OCI-LY3 (cell line): ENCODE results near the gene KBTBD3.

ENCODE experiments used
- H2AFZ ChIP-seq: fragments of 200-600, 300-600 bp; shearing (Covaris generic); 2 replicates; pipeline ENCODE4 v1.6.0; 2014; ENCODE audit warnings: antibody characterized with exemption, low read depth, low read length
- H3K27ac ChIP-seq: fragments of 200-600, 300-600 bp; sonication (generic); 2 replicates; pipeline ENCODE4 v1.5.1; 2014; ENCODE audit warnings: mild to moderate bottlenecking, low read length, moderate library complexity, mixed read lengths
- H3K27me3 ChIP-seq: fragments of 200-600, 300-600 bp; sonication (generic); 2 replicates; pipeline ENCODE4 v1.6.1; 2014; ENCODE audit warnings: low read depth, low read length, mixed read lengths
- H3K36me3 ChIP-seq: fragments of 200-600, 300-600 bp; sonication (generic); replicated peaks from 2 replicates; pipeline ENCODE3; 2014; ENCODE audit warnings: low read depth, low read length, mixed read lengths
- H3K4me1 ChIP-seq: fragments of 300-600, 200-600 bp; sonication (generic); 2 replicates; pipeline ENCODE4 v1.6.1; 2014; ENCODE audit warnings: low read length, mixed read lengths
- H3K4me2 ChIP-seq: fragments of 200-600, 300-600 bp; sonication (generic); 2 replicates; pipeline ENCODE4 v1.6.1; 2014; ENCODE audit warnings: low read length, mixed read lengths
- H3K4me3 ChIP-seq: fragments of 300-600, 200-600 bp; sonication (generic); 2 replicates; pipeline ENCODE4 v1.5.1; 2014; ENCODE audit warnings: antibody characterized with exemption, mild to moderate bottlenecking, low read length, moderate library complexity
- H3K79me2 ChIP-seq: fragments of 300-600, 200-600 bp; shearing (Covaris generic); 2 replicates; pipeline ENCODE4 v1.6.1; 2014; ENCODE audit warnings: mild to moderate bottlenecking, low read length, mixed read lengths
- H3K9ac ChIP-seq: fragments of 300-600, 200-600 bp; shearing (Covaris generic); 2 replicates; pipeline ENCODE4 v1.6.0; 2014; ENCODE audit warnings: mild to moderate bottlenecking, low read length, moderate library complexity
- H3K9me3 ChIP-seq: fragments of 200-600, 300-600 bp; shearing (Covaris generic); 2 replicates; pipeline ENCODE4 v1.6.1; 2014; ENCODE audit warnings: low read length, mixed read lengths; ENCODE audit not compliant: insufficient read depth
- H4K20me1 ChIP-seq: fragments of 200-600, 300-600 bp; sonication (generic); 2 replicates; pipeline ENCODE4 v1.6.1; 2016; ENCODE audit warnings: low read length, mixed read lengths; ENCODE audit not compliant: insufficient read depth
- EZH2phosphoT487 ChIP-seq: fragments of 200-600 bp; shearing (Covaris generic); IDR thresholded peaks from 2 replicates; pipeline ENCODE4 v1.6.1; 2018; ENCODE audit warnings: antibody characterized with exemption, mixed run types, low read depth
- TF ChIP-seq, protein P1 (sequence below): fragments of 200-600, 300-600 bp; sonication (generic); IDR thresholded peaks from 2 replicates; pipeline ENCODE4 v1.5.1; 2014; ENCODE audit warnings: antibody characterized with exemption, low read length, low read depth

The KBTBD3 gene, protein sequence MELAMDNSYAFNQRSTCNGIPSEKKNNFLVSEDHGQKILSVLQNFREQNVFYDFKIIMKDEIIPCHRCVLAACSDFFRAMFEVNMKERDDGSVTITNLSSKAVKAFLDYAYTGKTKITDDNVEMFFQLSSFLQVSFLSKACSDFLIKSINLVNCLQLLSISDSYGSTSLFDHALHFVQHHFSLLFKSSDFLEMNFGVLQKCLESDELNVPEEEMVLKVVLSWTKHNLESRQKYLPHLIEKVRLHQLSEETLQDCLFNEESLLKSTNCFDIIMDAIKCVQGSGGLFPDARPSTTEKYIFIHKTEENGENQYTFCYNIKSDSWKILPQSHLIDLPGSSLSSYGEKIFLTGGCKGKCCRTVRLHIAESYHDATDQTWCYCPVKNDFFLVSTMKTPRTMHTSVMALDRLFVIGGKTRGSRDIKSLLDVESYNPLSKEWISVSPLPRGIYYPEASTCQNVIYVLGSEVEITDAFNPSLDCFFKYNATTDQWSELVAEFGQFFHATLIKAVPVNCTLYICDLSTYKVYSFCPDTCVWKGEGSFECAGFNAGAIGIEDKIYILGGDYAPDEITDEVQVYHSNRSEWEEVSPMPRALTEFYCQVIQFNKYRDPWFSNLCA

DNA sequence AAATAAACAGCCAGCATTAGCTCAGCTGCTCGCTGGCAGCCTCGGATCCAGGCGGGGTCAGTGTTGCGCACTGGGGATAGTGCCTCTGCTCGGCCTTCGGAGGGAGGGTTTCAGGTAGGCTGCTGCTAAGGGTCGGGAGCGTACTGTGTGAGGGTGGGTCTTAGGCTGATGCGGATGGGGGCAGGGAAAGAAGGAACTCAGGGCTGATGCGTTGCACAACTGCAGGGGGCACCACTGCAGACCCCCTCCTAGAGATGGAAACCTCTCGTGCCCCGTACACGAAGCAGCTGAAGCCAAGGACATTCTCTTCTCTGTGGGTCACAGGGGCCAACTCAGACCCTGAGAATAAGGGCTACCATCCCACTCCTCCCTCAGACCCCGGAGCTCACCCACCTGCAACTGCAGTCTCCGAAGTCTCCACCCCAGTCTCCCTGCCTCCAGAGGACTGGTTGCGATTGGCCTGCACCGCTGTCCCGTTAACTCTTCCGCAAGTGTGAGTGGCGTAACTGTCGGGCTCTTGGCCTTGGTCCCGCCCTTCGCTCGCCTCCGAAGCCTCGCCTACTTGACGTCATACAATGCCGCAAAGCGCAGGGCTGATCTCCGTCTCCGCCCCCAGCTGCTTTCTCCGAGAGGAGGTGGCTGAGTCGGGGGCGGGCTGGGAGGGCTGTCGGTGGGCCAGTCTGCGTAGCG, at the start of gene KBTBD3:
Gene KBTBD3 (minus strand): TSS at position 429 of the 690 bp plus-strand sequence. CDS start 18,250 bp downstream, outside the sequence.
- peak within 1 kb of the TSS; percentile 99 for H3K4me3 ChIP-seq
- H3K9ac ChIP-seq = peak within 1 kb of the TSS; percentile 91
- peak within 1 kb of the TSS; percentile 84 for H2AFZ ChIP-seq
- H3K79me2 ChIP-seq = peaks cover 41% of the 10 kb centered on the region
- H3K4me2 ChIP-seq = peak within 1 kb of the TSS; percentile 87
- H4K20me1 ChIP-seq = no peaks in the 10 kb centered on the region
- peaks cover 15% of the 10 kb centered on the region for H3K36me3 ChIP-seq
- H3K27me3 ChIP-seq = no peaks in the 10 kb centered on the region
- peak within 1 kb of the TSS; percentile 69 for H3K27ac ChIP-seq
- no peaks in the 10 kb centered on the region for H3K9me3 ChIP-seq
- TF ChIP-seq EZH2phosphoT487 = no peak
- TF ChIP-seq, protein P1, sequence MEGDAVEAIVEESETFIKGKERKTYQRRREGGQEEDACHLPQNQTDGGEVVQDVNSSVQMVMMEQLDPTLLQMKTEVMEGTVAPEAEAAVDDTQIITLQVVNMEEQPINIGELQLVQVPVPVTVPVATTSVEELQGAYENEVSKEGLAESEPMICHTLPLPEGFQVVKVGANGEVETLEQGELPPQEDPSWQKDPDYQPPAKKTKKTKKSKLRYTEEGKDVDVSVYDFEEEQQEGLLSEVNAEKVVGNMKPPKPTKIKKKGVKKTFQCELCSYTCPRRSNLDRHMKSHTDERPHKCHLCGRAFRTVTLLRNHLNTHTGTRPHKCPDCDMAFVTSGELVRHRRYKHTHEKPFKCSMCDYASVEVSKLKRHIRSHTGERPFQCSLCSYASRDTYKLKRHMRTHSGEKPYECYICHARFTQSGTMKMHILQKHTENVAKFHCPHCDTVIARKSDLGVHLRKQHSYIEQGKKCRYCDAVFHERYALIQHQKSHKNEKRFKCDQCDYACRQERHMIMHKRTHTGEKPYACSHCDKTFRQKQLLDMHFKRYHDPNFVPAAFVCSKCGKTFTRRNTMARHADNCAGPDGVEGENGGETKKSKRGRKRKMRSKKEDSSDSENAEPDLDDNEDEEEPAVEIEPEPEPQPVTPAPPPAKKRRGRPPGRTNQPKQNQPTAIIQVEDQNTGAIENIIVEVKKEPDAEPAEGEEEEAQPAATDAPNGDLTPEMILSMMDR = peak; percentile 40
- H3K4me1 ChIP-seq = peaks cover 7% of the 10 kb centered on the region

DNA sequence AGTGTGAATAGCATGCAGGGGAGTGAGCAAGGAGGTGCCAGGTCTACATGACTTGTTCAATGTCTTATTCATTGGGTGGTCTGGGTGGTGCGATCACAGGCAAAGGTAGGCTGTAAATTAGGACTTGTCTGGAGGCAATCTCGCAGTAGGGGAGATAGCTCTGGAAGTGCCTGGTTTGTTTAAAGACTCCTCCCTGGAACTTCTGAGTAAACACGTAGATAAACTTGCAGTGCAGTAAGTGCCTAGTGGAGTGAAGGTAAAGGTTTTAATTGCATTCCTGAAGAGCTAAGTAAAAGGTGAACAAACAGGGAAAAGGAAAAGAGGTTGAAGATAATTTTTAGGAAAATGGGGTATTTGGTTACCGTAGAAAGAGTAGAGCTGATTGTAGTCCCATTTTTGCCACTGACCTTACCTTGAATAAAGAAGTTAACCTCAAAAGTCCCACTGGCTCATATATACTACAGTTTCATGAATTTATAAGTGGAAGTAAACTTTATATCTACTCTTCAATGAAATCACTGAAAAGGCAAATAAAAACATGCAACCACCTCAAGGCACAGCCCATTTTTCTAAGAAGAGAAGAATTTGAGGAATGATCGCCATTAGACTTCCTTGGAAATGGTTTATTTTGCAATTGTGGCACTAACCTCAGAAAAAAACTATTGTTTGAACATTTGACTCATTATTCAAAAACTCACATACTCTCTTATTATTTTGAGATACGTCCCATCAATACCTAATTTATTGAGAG, 44.6 kb upstream of the KBTBD3 start:
- Histone ChIP-seq H3K4me2 (no peak overlapping the region), H3K9me3 (no peaks in the 10 kb centered on the region), H4K20me1 (no peaks in the 10 kb centered on the region), H2AFZ (no peak overlapping the region), H3K4me3 (no peak overlapping the region), H3K27ac (no peak overlapping the region), H3K27me3 (no peaks in the 10 kb centered on the region), H3K79me2 (no peaks in the 10 kb centered on the region), H3K9ac (no peak overlapping the region), H3K4me1 (no peaks in the 10 kb centered on the region), H3K36me3 (no peaks in the 10 kb centered on the region)
- TF ChIP-seq, protein P1 = no peak
- no peak for TF ChIP-seq EZH2phosphoT487

DNA sequence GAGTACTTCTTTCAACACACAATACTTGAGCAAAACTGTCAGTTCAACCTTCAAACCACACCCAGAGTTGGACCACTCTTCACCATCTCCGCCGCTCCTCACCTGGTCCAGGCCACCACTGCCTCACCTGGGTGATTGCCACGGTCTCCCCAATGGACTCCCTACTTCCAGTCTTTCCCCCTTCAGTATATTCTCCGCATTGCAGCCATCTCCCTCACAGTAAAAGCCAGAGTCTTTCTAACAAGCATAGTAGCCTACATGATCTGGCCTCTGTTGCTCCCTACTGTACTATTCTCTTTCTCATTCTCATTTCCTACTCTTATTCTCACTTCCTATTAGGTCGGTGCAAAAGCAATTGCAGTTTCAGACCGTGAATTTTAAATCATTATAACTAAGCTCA, 28.8 kb upstream of the KBTBD3 start:
- Histone ChIP-seq H4K20me1 (no peaks in the 10 kb centered on the region), H3K79me2 (no peaks in the 10 kb centered on the region), H3K9me3 (no peaks in the 10 kb centered on the region), H3K27me3 (no peaks in the 10 kb centered on the region), H2AFZ (no peak overlapping the region), H3K4me1 (peaks cover 7% of the 10 kb centered on the region), H3K4me3 (no peak overlapping the region), H3K27ac (no peak overlapping the region), H3K4me2 (no peak overlapping the region), H3K9ac (no peak overlapping the region), H3K36me3 (no peaks in the 10 kb centered on the region)
- TF ChIP-seq, protein P1 = no peak
- TF ChIP-seq EZH2phosphoT487 = no peak
